Fibroblast of lung (primary cell): ENCODE measurements around the gene COX7B2. TPM values are rescaled to one million over a fixed set of nuclear protein-coding genes. Genes with fewer than 3 reads are reported as not detected.

Experiments used
- DNase-seq, 2 donors: peaks; one replicate each; pipeline versions ENCODE4 v3.0.0 to v3.0.0-alpha.2; 2010; ENCODE audit warnings: low read depth in 2 of 2
- H2AFZ ChIP-seq: 2 replicates; pipeline ENCODE4 v1.5.1; 2012; ENCODE audit warnings: low read length, control low read depth, inconsistent platforms
- H3K27ac ChIP-seq: 2 replicates; pipeline ENCODE4 v1.5.1; 2011; ENCODE audit warnings: low read length, control low read depth; ENCODE audit not compliant: insufficient read depth
- H3K27me3 ChIP-seq: 2 replicates; pipeline ENCODE4 v1.5.1; 2011; ENCODE audit warnings: mild to moderate bottlenecking, low read length; ENCODE audit not compliant: control insufficient read depth, insufficient read depth
- H3K36me3 ChIP-seq: 2 replicates; pipeline ENCODE4 v1.5.1; 2011; ENCODE audit warnings: low read length; ENCODE audit not compliant: control insufficient read depth, insufficient read depth
- H3K4me1 ChIP-seq: 2 replicates; pipeline ENCODE4 v1.5.1; 2011; ENCODE audit warnings: low read length; ENCODE audit not compliant: control insufficient read depth, insufficient read depth; ENCODE audit errors: extremely low read depth
- H3K4me2 ChIP-seq: 2 replicates; pipeline ENCODE4 v1.5.1; 2011; ENCODE audit warnings: low read length, control low read depth; ENCODE audit not compliant: insufficient read depth; ENCODE audit errors: extremely low read depth
- H3K4me3 ChIP-seq, 4 experiments: fragments of 200-600 bp in 1 of 4; sonication (generic) in 1 of 4; replicated peaks in 1 of 4; 2 replicates each; pipeline ENCODE4 v1.5.1; 2011 to 2016; ENCODE audit warnings: low read length in 4 of 4, low read depth in 3 of 4, mild to moderate bottlenecking in 3 of 4, control low read depth in 2 of 4, inconsistent platforms in 1 of 4, mixed read lengths in 1 of 4; ENCODE audit not compliant: insufficient read depth in 1 of 4; ENCODE audit errors: control extremely low read depth in 1 of 4
- H3K79me2 ChIP-seq: 2 replicates; pipeline ENCODE4 v1.5.1; 2012; ENCODE audit warnings: mild to moderate bottlenecking, low read length, inconsistent platforms; ENCODE audit not compliant: control insufficient read depth, insufficient read depth
- H3K9ac ChIP-seq: 2 replicates; pipeline ENCODE4 v1.5.1; 2011; ENCODE audit warnings: mild to moderate bottlenecking, low read length, control low read depth; ENCODE audit not compliant: insufficient read depth
- H3K9me3 ChIP-seq: 2 replicates; pipeline ENCODE4 v1.5.1; 2012; ENCODE audit warnings: low read depth, low read length; ENCODE audit not compliant: control insufficient read depth, insufficient read depth
- H4K20me1 ChIP-seq: 2 replicates; pipeline ENCODE4 v1.5.1; 2011; ENCODE audit warnings: low read length; ENCODE audit not compliant: control insufficient read depth, insufficient read depth; ENCODE audit errors: extremely low read depth
- CTCF ChIP-seq, 2 donors: IDR thresholded peaks in 1 of 2; conservative IDR thresholded peaks in 1 of 2; 1 replicate in 1 of 2; 2 replicates in 1 of 2; pipeline ENCODE4 v1.5.1; 2011 to 2012; ENCODE audit warnings: low read length in 2 of 2, control low read depth in 1 of 2, inconsistent platforms in 1 of 2, low read depth in 1 of 2, mild to moderate bottlenecking in 1 of 2
- EZH2 ChIP-seq: IDR thresholded peaks from 2 replicates; pipeline ENCODE4 v1.5.1; 2012; ENCODE audit warnings: low read length, control low read depth, mild to moderate bottlenecking; ENCODE audit errors: missing control alignments
- polyA plus RNA-seq, 2 donors: library from polyadenylated mRNA; depleted of rRNA in 1 of 2; stranded (reverse) in 1 of 2; unstranded in 1 of 2; fragments of >200 nt; gene quantifications; 2 replicates each; pipeline ENCODE4 v1.2.1, GENCODE V29; 2011 to 2012; ENCODE audit warnings: missing spikeins in 1 of 2
- total RNA-seq: library from RNA; depleted of rRNA; stranded (reverse); fragments of >200 nt; gene quantifications from 2 replicates; pipeline ENCODE4 v1.2.1, GENCODE V29; 2014

Gene COX7B2
- total and polyA plus RNA-seq, 2 donors (not counting 1 experiment from before 2014, with no cell fraction given), result not detected

GRCh38 chr4:46715468-46715867 is 193.6 kb downstream of the COX7B2 start:
- no peaks in the 10 kb centered on the region for H3K36me3 ChIP-seq
- no peaks in the 10 kb centered on the region for H3K27me3 ChIP-seq
- TF ChIP-seq CTCF (conservative IDR thresholded peaks at IDR 0.05 in 1 of 2, IDR thresholded peaks at IDR 0.05 in 1 of 2; ENCODE audit: low read depth in 1 of 2, low read length in 2 of 2) (no peak), EZH2 (no peak)
- no peaks in the 10 kb centered on the region for H4K20me1 ChIP-seq
- H3K4me3 ChIP-seq, result no peak overlapping the region
- DNase-seq, result no peak
- H3K9me3 ChIP-seq, result no peaks in the 10 kb centered on the region
- no peaks in the 10 kb centered on the region for H3K79me2 ChIP-seq
- no peaks in the 10 kb centered on the region for H3K4me1 ChIP-seq
- no peak overlapping the region for H3K4me2 ChIP-seq
- no peak overlapping the region for H3K27ac ChIP-seq
- no peak overlapping the region for H3K9ac ChIP-seq
- H2AFZ ChIP-seq, result no peak overlapping the region

- no peaks in the 10 kb centered on the region for H3K36me3 ChIP-seq
- no peaks in the 10 kb centered on the region for H4K20me1 ChIP-seq
- H3K4me3 ChIP-seq, result no peak overlapping the region
- H3K27ac ChIP-seq, result no peak overlapping the region
- H2AFZ ChIP-seq, result no peak overlapping the region
- no peaks in the 10 kb centered on the region for H3K4me1 ChIP-seq
- H3K9me3 ChIP-seq, result no peaks in the 10 kb centered on the region
- no peak for DNase-seq
- H3K4me2 ChIP-seq, result no peak overlapping the region
- no peak for TF ChIP-seq EZH2
- no peak for TF ChIP-seq CTCF (conservative IDR thresholded peaks at IDR 0.05 in 1 of 2, IDR thresholded peaks at IDR 0.05 in 1 of 2; ENCODE audit: low read depth in 1 of 2, low read length in 2 of 2)
- H3K27me3 ChIP-seq, result no peaks in the 10 kb centered on the region
- no peak overlapping the region for H3K9ac ChIP-seq
- H3K79me2 ChIP-seq, result no peaks in the 10 kb centered on the region
Measured at GRCh38 chr4:46698891-46699290, 210.2 kb downstream of the COX7B2 start.

Other genes starting within 250 kb of the COX7B2 start
- not detected in 2 replicates for gene GABRA4, start 84.3 kb upstream of the COX7B2 start, total RNA-seq
- not detected in 2 replicates for gene GABRA4, start 84.3 kb upstream of the COX7B2 start, polyA plus RNA-seq
- 0.17 TPM in 1 of 2 replicates, not detected in the other for gene GABRB1, start 122.3 kb upstream of the COX7B2 start, total RNA-seq
- 0.05 and 0.23 TPM in 2 replicates for gene GABRB1, start 122.3 kb upstream of the COX7B2 start, polyA plus RNA-seq